GM23338 (cell line): ENCODE results near the gene KLHL7. TPM values are rescaled to one million over a fixed set of nuclear protein-coding genes. Genes with fewer than 3 reads are reported as not detected.

Source experiments
- CREB1 ChIP-seq: fragments of 250-450 bp; sonication (Bioruptor Pico); IDR thresholded peaks from 2 replicates; pipeline ENCODE4 v1.5.0; 2020; ENCODE audit warnings: low read depth, mild to moderate bottlenecking, moderate library complexity
- NANOG ChIP-seq: IDR thresholded peaks from 2 replicates; pipeline ENCODE4 v1.6.1; 2016; ENCODE audit warnings: antibody characterized with exemption, borderline replicate concordance
- polyA plus RNA-seq: library from polyadenylated mRNA; unstranded; fragments of >200 nt; fragmentation: Nextera tagmentation; extraction: Ambion mirVana; gene quantifications from 2 replicates; pipeline ENCODE4 v1.2.1, GENCODE V29; 2016
- total RNA-seq: library from RNA; depleted of rRNA; stranded (reverse); fragments of >200 nt; shearing (Covaris generic); gene quantifications from 2 replicates; pipeline ENCODE4 v1.2.3, GENCODE V29; 2014; rRNA removed
- TF ChIP-seq, protein P1 (sequence below): fragments of 250-450 bp; sonication (Bioruptor Pico); IDR thresholded peaks from 2 replicates; pipeline ENCODE4 v1.5.0; 2020; ENCODE audit warnings: mild to moderate bottlenecking, moderate library complexity

Gene KLHL7
- total and polyA plus RNA-seq, 2 experiments from 2014 or later, result 92.5 to 119 TPM

DNA sequence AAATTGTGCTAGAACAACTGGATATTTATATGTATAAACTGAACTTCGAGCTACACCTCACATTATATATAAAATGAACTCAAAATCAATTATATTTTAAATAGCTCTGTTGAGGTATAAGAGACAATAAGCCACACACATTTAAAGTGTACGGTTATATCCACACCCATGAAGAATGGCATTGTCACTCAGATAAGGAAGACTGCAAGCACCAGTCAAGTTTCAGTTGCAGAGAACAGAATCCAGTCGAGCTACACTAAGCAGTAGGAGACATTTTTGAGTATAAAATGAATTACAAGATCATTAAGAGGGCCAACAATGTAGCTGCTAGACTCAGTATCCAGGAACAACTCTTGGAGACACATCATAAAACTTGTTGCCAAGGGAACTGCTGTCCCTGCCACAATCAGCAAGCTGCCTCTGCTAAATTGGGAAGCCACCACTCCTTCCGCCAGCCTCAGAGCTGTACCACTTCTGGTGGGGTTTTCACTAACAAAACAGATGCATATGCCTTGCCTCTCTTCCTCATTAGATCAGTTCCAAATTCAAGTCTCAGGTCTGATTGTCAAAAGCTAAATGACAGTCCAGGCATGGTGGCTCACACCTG lies 121.4 kb downstream of the KLHL7 start (continued):
- TF ChIP-seq, protein P1, sequence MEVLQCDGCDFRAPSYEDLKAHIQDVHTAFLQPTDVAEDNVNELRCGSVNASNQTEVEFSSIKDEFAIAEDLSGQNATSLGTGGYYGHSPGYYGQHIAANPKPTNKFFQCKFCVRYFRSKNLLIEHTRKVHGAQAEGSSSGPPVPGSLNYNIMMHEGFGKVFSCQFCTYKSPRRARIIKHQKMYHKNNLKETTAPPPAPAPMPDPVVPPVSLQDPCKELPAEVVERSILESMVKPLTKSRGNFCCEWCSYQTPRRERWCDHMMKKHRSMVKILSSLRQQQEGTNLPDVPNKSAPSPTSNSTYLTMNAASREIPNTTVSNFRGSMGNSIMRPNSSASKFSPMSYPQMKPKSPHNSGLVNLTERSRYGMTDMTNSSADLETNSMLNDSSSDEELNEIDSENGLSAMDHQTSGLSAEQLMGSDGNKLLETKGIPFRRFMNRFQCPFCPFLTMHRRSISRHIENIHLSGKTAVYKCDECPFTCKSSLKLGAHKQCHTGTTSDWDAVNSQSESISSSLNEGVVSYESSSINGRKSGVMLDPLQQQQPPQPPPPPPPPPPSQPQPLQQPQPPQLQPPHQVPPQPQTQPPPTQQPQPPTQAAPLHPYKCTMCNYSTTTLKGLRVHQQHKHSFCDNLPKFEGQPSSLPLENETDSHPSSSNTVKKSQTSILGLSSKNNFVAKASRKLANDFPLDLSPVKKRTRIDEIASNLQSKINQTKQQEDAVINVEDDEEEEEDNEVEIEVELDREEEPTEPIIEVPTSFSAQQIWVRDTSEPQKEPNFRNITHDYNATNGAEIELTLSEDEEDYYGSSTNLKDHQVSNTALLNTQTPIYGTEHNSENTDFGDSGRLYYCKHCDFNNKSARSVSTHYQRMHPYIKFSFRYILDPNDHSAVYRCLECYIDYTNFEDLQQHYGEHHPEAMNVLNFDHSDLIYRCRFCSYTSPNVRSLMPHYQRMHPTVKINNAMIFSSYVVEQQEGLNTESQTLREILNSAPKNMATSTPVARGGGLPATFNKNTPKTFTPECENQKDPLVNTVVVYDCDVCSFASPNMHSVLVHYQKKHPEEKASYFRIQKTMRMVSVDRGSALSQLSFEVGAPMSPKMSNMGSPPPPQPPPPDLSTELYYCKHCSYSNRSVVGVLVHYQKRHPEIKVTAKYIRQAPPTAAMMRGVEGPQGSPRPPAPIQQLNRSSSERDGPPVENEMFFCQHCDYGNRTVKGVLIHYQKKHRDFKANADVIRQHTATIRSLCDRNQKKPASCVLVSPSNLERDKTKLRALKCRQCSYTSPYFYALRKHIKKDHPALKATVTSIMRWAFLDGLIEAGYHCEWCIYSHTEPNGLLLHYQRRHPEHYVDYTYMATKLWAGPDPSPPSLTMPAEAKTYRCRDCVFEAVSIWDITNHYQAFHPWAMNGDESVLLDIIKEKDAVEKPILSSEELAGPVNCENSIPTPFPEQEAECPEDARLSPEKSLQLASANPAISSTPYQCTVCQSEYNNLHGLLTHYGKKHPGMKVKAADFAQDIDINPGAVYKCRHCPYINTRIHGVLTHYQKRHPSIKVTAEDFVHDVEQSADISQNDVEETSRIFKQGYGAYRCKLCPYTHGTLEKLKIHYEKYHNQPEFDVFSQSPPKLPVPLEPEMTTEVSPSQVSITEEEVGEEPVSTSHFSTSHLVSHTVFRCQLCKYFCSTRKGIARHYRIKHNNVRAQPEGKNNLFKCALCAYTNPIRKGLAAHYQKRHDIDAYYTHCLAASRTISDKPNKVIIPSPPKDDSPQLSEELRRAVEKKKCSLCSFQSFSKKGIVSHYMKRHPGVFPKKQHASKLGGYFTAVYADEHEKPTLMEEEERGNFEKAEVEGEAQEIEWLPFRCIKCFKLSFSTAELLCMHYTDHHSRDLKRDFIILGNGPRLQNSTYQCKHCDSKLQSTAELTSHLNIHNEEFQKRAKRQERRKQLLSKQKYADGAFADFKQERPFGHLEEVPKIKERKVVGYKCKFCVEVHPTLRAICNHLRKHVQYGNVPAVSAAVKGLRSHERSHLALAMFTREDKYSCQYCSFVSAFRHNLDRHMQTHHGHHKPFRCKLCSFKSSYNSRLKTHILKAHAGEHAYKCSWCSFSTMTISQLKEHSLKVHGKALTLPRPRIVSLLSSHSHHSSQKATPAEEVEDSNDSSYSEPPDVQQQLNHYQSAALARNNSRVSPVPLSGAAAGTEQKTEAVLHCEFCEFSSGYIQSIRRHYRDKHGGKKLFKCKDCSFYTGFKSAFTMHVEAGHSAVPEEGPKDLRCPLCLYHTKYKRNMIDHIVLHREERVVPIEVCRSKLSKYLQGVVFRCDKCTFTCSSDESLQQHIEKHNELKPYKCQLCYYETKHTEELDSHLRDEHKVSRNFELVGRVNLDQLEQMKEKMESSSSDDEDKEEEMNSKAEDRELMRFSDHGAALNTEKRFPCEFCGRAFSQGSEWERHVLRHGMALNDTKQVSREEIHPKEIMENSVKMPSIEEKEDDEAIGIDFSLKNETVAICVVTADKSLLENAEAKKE (CRISPR knock-in tag), result no peak
- TF ChIP-seq CREB1, result no peak
- TF ChIP-seq NANOG, result no peak

Other genes starting within 250 kb of the KLHL7 start
- gene HYCC1, start 91.7 kb upstream of the KLHL7 start, total RNA-seq, result 175 and 181 TPM in 2 replicates
- gene HYCC1, start 91.7 kb upstream of the KLHL7 start, polyA plus RNA-seq, result 42.4 and 55.4 TPM in 2 replicates
- 42.7 and 44.7 TPM in 2 replicates for gene NUP42, start 76.3 kb downstream of the KLHL7 start, total RNA-seq
- gene NUP42, start 76.3 kb downstream of the KLHL7 start, polyA plus RNA-seq, result 35.0 and 39.1 TPM in 2 replicates
- gene GPNMB, start 141.0 kb downstream of the KLHL7 start, total RNA-seq, result 0.76 and 1.4 TPM in 2 replicates
- gene GPNMB, start 141.0 kb downstream of the KLHL7 start, polyA plus RNA-seq, result 1.0 and 1.2 TPM in 2 replicates
- gene MALSU1, start 193.6 kb downstream of the KLHL7 start, total RNA-seq, result 96.8 and 112 TPM in 2 replicates
- 190 and 209 TPM in 2 replicates for gene MALSU1, start 193.6 kb downstream of the KLHL7 start, polyA plus RNA-seq